HG02884 (cell line): ENCODE results near the gene COL7A1.
"Not testable (repeated sequence)": the region's sequence is repeated elsewhere in the genome, so short reads cannot be mapped to it uniquely, and the experiment has no call there.

Source experiments
- ATAC-seq: cut with Tn5 transposase; IDR thresholded peaks from one replicate; pipeline ENCODE4 v1.9.1; 2021; ENCODE audit warnings: mild to moderate bottlenecking, moderate library complexity; ENCODE audit not compliant: unreplicated experiment

The COL7A1 gene

DNA sequence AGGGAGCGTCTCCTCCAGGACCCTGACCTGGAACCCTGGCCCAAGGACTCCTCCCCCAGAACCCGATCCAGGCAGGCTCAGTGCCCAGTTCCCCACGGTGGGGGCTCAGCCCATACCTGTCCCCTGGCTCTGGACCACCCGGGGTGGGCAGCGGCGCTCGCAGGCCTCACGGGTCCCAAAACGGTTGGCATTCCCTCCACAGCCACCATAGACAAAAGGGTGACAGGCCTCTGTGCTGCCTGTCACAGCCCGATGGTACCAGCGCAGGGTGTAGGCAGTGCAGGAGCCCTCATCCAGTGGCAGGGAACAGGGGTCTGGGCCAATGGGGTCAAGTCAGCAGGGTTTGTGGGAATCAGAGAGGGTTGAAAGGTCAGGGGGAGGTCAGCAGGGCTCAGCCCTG lies 30.5 kb downstream of the COL7A1 start:
- no peak for ATAC-seq

DNA sequence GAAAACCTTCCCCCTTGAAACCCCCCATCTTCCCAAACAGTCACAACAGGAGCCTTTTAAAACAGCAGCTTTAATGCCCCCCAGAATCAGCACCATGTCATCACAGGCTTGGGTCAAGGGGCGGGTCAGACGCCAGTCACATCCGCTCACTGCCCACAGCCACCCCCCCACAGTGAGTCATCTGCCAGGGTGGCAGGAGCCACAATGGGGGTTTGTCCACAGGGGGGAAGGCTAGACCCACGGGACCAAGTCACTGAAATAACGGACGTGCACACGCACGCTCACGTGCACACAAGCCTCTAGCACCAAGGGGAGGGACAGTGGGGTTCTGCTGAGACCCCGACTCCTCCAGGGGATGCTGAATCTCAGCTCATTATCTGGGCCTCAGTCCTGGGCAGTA lies 31.1 kb downstream of the COL7A1 start:
- no peak for ATAC-seq

DNA sequence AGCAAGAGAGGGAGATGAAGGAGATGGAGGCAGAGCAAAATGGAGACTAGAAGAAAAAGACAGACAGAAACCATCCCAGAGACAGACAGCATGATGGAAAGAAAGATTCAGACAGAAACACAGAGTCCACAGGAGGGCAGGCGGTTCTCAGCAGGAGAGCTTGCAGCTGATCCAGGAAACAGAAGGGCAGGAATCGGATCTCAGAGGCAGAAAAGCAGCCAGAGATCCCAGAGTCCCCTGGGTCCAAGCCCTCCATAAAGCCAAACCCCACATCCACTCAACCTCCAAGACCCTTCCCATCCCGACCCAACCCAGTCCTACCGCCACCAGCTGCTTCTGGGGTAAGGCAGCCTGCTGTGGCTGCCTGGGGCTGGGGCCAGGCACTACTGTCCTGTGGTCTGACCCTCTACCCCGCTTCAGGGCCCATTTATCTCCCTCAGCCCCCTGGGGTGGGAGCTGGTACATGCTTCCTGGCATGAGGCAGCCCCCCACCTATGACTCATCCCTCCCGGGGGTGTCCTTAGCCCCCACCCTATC lies 31.7 kb downstream of the COL7A1 start, which contains the start of gene UCN2:
TSS of gene UCN2 (minus strand) at position 400 of the 537 bp plus-strand sequence. CDS start 657 bp downstream, outside the sequence.
- no peak for ATAC-seq

DNA sequence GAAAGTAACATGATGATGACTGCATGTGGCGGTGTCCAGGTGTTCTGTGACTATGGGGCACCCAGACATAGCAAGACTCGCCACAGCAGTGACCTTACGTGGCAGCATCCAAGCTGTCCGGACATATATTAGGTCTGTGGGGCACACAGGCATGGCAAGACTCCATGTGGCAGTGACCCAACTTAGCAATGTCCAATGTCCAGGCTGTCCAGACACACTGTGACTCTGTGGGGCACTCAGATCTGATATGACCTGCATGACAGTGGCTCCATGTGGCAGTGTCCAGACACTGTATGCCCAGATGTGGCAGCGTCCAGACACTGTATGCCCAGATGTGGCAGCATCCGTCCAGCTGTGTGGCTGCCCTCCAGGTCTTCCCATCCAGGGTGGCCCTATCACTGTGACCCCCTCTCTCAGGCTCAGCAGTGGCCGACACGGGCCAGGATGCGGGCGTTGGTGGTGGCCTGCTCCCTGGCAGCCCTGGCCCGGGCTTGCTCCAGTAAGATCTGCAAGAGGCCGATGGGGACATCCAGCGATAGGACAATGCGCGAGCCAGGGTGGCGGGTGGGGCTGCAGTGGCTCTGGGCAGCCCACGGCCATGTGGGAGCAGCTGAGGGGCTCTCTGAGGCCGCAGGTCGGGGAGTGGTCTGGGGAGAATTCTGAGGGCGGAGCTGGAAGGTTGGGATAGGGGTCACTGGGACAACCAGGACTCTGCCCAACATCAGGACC lies 32.6 kb downstream of the COL7A1 start:
- ATAC-seq = no peak

DNA sequence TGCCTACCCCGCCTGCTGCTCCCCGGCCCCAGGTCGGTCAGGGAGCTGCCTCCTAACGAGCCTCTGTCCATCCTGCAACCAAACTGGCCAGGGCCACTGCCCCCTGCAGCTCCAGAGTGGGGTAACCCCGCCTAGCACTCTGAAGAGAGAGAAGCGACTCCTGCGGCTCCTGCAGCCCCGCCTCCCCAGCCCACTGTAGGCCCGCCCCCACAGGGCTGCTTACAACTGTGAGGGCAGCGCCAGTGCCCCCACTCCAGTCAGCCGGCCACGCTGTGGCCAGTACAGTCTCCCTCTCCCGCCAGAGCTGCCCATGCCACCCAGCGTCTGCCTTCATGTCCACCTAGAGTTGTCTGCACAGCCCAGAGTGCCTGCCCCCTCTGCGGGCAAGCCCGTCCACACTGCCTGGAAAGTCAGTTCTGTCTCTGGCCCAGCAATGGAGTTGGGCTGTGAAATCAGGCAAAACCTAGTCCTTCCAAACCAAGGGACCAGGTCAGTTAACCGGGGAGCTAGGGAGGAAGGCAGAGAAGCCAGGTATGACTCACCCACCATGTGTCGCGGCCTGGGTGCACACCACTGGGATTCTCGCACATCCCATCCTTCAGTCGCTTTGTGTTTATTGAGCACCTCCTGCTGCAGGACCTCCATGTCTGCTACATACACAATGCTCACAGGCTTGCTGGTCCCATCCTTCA lies 33.9 kb downstream of the COL7A1 start:
- no peak for ATAC-seq

DNA sequence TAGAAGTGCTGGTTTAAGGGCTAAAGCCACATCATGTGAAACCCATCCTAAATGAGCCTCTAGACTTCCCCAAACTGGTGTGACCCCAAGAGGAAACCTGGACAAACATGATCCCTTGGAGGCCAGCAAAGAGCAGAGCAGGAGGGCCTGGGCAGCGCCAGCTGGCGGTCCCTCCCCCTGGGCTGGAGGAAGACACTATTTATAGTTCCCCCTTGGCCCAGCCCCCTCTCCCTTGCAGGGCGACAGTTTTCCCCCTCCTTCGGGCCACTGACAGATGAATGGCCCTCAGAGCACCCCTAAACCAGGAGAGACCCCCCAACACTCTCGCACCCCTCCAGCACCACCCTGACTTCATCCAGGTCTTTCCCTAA lies 34.5 kb downstream of the COL7A1 start:
- no peak for ATAC-seq

GRCh38 chr3:48558493-48559134 lies 36.5 kb downstream of the COL7A1 start:
- no peak for ATAC-seq

DNA sequence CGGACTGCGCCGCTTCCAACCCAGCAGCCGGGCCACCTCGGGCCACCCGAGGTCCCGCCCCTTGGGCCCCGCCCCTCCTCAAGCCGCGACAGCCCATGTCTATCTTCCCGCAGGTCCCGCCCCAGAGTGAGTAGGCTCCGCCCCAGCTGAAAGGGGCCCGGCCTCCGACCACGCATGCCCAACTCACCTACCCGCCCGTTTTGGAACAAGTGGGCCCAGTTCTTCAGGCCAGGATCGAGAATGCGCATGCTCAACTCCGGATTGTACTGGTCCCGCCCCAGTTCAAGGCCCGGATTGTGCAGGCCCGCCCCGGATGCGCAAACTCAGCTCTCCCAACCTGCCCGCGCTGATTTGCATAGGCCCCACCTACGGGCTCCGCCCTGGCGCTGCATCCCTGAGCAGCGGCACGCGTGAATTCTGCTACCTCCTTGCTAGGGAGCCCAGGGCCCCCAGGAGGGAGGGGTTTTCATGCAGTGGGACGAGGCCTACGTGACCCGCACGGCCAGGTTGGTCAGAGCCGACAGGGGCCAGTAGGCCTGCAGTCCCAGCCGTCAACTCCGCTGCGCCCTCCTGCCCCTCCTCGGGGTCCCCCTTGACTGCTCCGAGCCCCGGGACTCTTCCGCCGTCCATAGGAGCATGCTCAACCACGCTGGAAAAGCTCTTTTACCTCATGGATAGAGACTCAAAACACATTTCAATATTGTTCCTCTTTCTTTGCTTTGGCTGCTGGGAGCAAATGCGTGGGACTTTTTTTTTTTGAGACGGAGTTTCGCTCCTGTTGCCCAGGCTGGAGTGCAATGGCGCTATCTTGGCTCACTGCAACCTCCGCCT lies 38.1 kb downstream of the COL7A1 start, which contains the start of gene PFKFB4:
TSS of gene PFKFB4 (minus strand) at position 8 of the 831 bp plus-strand sequence. CDS start 26 bp downstream, outside the sequence.
- ATAC-seq = peak; percentile 85

GRCh38 chr3:48555949-48556795 lies 39.0 kb downstream of the COL7A1 start:
- ATAC-seq = no peak

- no peak for ATAC-seq
Observed at GRCh38 chr3:48555231-48555948, 39.7 kb downstream of the COL7A1 start.

GRCh38 chr3:48553886-48554845 lies 41.0 kb downstream of the COL7A1 start:
- no peak for ATAC-seq

GRCh38 chr3:48553361-48553760 lies 41.8 kb downstream of the COL7A1 start:
- no peak for ATAC-seq

DNA sequence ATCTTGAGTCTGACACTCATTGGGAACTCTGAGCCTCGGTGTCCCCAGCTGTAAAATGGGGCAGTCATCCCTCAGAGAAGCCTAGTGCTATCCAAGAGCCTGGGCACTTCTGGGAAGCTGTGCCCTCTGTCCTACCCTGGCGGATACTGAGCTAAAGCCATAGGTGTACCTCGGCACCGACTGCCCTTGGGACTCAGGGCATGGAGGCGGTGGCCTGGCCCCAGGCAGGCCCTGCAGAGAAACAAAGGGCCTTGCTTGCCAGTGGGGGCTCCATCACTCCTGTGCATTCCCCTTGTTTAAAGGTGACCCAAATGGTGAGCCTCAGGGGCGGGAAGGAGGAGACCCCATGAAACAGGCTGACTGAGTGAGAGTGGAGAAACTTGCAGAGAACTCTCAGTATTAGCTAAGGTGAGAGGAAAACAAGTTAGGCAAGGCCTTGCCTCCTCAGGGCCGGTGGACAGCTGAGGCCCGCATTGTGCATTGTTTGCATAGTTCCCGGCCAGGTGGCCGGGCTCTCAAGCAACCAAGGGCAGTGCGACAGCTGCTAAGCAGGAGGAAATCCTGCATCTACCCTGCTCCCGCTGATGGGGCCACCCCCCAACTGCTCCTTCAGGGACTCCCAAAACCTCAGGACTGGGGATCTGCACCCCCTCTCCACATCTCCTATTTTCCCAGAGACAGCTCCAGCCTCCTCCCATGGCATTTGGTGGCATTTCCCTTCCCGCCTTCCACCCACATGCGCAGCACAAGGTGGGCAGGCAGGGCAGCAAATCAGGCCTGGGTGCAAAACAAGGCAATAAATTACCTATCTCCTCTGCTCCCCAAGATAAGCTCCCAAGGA lies 42.8 kb downstream of the COL7A1 start:
- no peak for ATAC-seq

- ATAC-seq = not testable (repeated sequence)
Observed at GRCh38 chr3:48551651-48552050, 43.5 kb downstream of the COL7A1 start.

GRCh38 chr3:48548729-48549705 lies 46.1 kb downstream of the COL7A1 start:
- no peak for ATAC-seq

- no peak for ATAC-seq
Observed at GRCh38 chr3:48548126-48548525, 47.0 kb downstream of the COL7A1 start.
